ENCODE results near the gene C10orf90. TPM values are rescaled to one million over a fixed set of nuclear protein-coding genes. Genes with fewer than 3 reads are reported as not detected.

C10orf90 gene
- total RNA-seq, 1 donor from 2014 or later: 0.89 TPM

DNA sequence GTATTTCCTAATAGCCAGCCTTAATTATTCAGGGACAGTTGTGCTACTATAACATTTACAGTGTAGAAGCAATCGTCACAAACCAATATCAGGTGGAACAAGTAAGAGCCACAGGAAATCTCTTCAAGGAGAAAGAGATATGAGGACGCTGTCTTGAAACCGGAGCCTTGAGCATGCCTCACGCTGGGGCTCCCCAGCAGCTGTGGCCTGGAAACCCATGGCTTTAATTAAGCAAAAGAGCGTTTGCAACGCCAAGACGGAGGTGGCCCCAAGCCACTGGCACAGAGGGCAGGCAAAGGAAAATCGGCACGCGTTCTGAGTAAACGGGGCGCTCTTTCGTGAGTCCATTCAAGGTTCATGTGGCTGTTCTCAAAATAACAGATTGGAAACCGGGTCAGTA is 84.4 kb downstream of the C10orf90 start:
- no peaks in the 10 kb centered on the region for H3K9me3 Mint-ChIP-seq
- no peak for DNase-seq (ENCODE audit: low read depth, low spot score)
- TF ChIP-seq, protein P1, sequence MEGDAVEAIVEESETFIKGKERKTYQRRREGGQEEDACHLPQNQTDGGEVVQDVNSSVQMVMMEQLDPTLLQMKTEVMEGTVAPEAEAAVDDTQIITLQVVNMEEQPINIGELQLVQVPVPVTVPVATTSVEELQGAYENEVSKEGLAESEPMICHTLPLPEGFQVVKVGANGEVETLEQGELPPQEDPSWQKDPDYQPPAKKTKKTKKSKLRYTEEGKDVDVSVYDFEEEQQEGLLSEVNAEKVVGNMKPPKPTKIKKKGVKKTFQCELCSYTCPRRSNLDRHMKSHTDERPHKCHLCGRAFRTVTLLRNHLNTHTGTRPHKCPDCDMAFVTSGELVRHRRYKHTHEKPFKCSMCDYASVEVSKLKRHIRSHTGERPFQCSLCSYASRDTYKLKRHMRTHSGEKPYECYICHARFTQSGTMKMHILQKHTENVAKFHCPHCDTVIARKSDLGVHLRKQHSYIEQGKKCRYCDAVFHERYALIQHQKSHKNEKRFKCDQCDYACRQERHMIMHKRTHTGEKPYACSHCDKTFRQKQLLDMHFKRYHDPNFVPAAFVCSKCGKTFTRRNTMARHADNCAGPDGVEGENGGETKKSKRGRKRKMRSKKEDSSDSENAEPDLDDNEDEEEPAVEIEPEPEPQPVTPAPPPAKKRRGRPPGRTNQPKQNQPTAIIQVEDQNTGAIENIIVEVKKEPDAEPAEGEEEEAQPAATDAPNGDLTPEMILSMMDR (conservative IDR thresholded peaks at IDR 0.05): no peak
- H3K27ac Mint-ChIP-seq (ENCODE audit: unreplicated experiment): no peak overlapping the region
- H3K4me1 Mint-ChIP-seq: peaks cover 4% of the 10 kb centered on the region
- no peak overlapping the region for H3K4me3 Mint-ChIP-seq
- H3K27me3 Mint-ChIP-seq (ENCODE audit: low read depth): no peaks in the 10 kb centered on the region
- H3K36me3 Mint-ChIP-seq (ENCODE audit: low read depth): no peaks in the 10 kb centered on the region

DNA sequence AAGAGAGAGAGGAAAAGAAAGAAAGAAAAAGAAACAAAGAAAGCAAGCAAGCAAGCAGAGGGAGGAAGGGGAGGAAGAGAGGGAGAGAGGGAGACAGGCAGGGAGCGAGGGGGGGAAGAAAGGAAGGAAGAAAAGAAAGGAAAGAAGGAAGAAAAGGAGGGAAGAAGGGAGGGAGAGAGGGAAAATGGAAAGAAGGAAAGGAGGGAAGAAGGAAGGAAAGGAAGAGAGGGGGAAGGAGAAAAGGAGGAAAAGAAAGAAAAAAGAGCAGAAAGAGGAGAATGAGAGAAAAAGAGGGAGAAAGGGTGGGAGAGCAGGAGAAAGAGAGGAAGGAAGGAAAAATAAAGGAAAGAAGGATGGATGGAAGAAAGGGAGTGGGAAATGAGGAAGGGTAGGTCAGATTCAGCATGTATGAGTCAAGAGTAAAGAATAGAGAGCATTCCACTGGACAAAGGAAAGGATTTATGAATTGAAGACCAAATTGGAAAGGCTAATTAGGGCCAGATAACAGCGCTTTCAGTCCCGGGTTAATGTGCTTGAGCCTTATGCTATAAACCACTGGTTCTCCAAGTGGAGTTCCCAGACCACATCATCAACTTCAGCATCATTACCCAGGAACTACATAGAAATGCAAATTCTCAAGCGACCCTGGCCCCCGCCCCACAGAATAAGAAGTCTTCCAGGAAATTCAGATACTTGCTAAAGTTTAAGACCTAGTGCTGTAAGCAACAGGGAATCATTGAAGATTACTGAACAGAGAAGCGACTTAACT is 85.1 kb downstream of the C10orf90 start:
- Mint-ChIP-seq H3K27ac (ENCODE audit: unreplicated experiment) (no peak overlapping the region), H3K27me3 (ENCODE audit: low read depth) (no peaks in the 10 kb centered on the region), H3K36me3 (ENCODE audit: low read depth) (no peaks in the 10 kb centered on the region), H3K4me1 (peaks cover 7% of the 10 kb centered on the region), H3K4me3 (no peak overlapping the region), H3K9me3 (no peaks in the 10 kb centered on the region)
- no peak for DNase-seq (ENCODE audit: low read depth, low spot score)
- TF ChIP-seq, protein P1 (conservative IDR thresholded peaks at IDR 0.05): no peak

DNA sequence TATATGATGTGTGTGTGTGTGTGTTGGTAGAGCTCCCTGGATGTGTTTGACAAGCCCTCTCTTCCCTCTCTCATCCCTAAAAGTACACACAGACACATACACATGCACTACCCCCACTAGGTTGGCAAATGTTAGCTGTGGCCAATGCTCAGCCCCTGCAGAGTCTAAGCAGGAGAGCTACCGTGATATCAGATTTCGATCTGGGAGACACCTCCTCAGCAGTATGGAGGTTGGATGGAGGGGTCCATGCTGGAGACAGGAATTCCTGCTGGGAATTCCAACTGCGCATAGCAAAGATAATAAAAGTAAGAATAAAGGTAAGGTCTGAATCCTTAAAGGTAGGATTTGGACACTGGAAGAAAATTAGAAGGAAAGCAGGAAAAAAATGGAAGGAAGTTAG is 85.7 kb downstream of the C10orf90 start:
- H3K27me3 Mint-ChIP-seq (ENCODE audit: low read depth): no peaks in the 10 kb centered on the region
- no peaks in the 10 kb centered on the region for H3K36me3 Mint-ChIP-seq (ENCODE audit: low read depth)
- no peak overlapping the region for H3K27ac Mint-ChIP-seq (ENCODE audit: unreplicated experiment)
- no peaks in the 10 kb centered on the region for H3K9me3 Mint-ChIP-seq
- H3K4me3 Mint-ChIP-seq: no peak overlapping the region
- TF ChIP-seq, protein P1 (conservative IDR thresholded peaks at IDR 0.05): no peak
- peaks cover 7% of the 10 kb centered on the region for H3K4me1 Mint-ChIP-seq
- no peak for DNase-seq (ENCODE audit: low read depth, low spot score)

DNA sequence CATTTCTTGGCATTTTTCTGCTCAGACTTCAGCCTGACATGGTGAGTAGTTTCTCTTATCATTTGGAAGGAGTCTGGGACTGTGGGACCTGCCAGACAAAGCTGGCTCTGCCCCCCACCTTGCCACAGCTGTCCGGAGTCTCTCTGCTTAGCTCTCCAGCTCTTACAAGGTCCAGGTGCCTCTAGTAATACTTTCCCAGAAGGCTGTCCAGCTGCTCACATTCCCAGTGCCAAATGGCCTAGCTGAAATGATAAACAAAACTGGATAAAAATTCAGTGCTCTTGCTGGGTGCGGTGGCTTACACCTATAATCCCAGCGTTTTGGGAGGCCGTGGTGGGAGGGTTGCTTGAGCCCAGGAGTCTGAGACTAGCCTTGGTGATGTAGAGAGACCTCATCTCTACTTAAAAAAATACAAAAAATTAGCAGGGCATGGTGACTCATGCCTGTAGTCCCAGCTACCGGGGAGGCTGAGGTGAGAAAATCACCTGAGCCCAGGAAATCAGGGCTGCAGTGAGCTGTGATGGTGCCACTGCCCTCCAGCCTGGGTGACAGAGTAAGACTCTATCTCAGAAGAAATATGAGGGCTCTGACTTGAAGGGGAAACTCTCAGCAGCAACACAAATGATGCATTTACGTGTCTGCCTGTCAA is 86.8 kb downstream of the C10orf90 start:
- H3K36me3 Mint-ChIP-seq (ENCODE audit: low read depth): no peaks in the 10 kb centered on the region
- DNase-seq (ENCODE audit: low read depth, low spot score): no peak
- H3K27me3 Mint-ChIP-seq (ENCODE audit: low read depth): no peaks in the 10 kb centered on the region
- H3K27ac Mint-ChIP-seq (ENCODE audit: unreplicated experiment): no peak overlapping the region
- TF ChIP-seq, protein P1 (conservative IDR thresholded peaks at IDR 0.05): no peak
- no peak overlapping the region for H3K4me3 Mint-ChIP-seq
- peaks cover 7% of the 10 kb centered on the region for H3K4me1 Mint-ChIP-seq
- no peaks in the 10 kb centered on the region for H3K9me3 Mint-ChIP-seq

DNA sequence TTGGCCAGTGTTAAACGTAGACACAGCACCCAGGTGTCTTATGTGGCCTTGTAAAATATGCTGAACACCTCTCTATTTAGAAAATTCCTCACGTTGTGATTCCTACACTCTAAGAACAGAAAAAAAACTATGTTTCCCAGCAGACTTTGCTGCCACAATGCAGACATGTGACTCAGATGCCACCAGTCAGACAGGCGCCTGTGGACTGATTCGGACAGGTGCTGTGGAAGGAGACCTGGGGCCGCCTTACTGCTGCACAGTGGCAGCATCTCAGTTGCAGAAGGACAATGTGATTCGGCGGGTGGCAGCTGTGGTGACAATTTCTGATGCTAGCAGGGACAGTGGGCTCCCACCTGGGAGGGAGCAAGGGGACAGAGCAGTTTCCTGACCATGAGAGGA is 88.8 kb downstream of the C10orf90 start:
- Mint-ChIP-seq H3K4me3 (no peak overlapping the region), H3K27me3 (ENCODE audit: low read depth) (no peaks in the 10 kb centered on the region), H3K27ac (ENCODE audit: unreplicated experiment) (no peak overlapping the region), H3K9me3 (no peaks in the 10 kb centered on the region), H3K36me3 (ENCODE audit: low read depth) (peaks cover 2% of the 10 kb centered on the region), H3K4me1 (peaks cover 7% of the 10 kb centered on the region)
- no peak for DNase-seq (ENCODE audit: low read depth, low spot score)
- TF ChIP-seq, protein P1 (conservative IDR thresholded peaks at IDR 0.05): no peak

All from neural crest cell (in vitro differentiated cells).